HepG2 (cell line): Measurements from ENCODE around the gene PCDHA12. TPM values are rescaled to one million over a fixed set of nuclear protein-coding genes. Genes with fewer than 3 reads are reported as not detected.

ENCODE experiments used
- ATAC-seq: fragments of 200-7000 bp; cut with Tn5 transposase; 3 replicates; pipeline ENCODE4 v1.9.1; 2020; ENCODE audit warnings: mild to moderate bottlenecking, moderate library complexity
- BruUV-seq: library from RNA; stranded (reverse); fragments of 400-500 nt; replicated peaks from 2 replicates; lab custom pipeline; 2021; lab: Mats Ljungman, UMichigan
- CTCF ChIA-PET: fragments of 300-600 bp; formaldehyde crosslinking; extraction: SDS; loops from one replicate; lab custom pipeline; 2021; ENCODE audit warnings: low total read pairs, inconsistent platforms, low intra/inter-chr PET ratio; lab: Yijun Ruan, JAX
- POLR2A ChIA-PET: fragments of 350-600 bp; sonication (Branson Sonifier 250); formaldehyde crosslinking; loops from one replicate; lab custom pipeline; 2020; ENCODE audit warnings: antibody characterized with exemption, inconsistent platforms; lab: Yijun Ruan, JAX
- DNase-seq: peaks from one replicate; pipeline ENCODE4 v3.0.0-alpha.2; 2015; ENCODE audit warnings: low spot score
- FAIRE-seq: peaks from 3 replicates; lab custom pipeline; 2011; peaks lifted over from hg19 to GRCh38; lab: Jason Lieb, UNC
- H2AFZ ChIP-seq: one replicate; pipeline ENCODE4 v1.6.1; 2011; ENCODE audit warnings: low read length, inconsistent platforms
- H3K27ac ChIP-seq: fragments of 300-600 bp; 3 replicates; pipeline ENCODE4 v1.8.0; 2011; ENCODE audit warnings: mixed run types, mild to moderate bottlenecking, mixed read lengths, low read length, inconsistent platforms; ENCODE audit not compliant: insufficient read depth; ENCODE audit errors: extremely low read length
- H3K27me3 ChIP-seq, 2 experiments: fragments of 200-600 bp in 1 of 2; 2 replicates in 1 of 2; 3 replicates in 1 of 2; pipeline versions ENCODE4 v1.6.0 to v1.8.0; 2011; ENCODE audit warnings: low read length in 2 of 2, mild to moderate bottlenecking in 2 of 2, moderate library complexity in 2 of 2, inconsistent platforms in 1 of 2; ENCODE audit not compliant: insufficient read depth in 2 of 2, control insufficient read depth in 1 of 2
- H3K36me3 ChIP-seq, 2 experiments: fragments of 200-600 bp in 1 of 2; replicated peaks in 1 of 2; 2 replicates in 1 of 2; 3 replicates in 1 of 2; pipeline versions ENCODE4 v1.5.1 to v1.8.0; 2011; ENCODE audit warnings: low read length in 2 of 2, inconsistent platforms in 1 of 2; ENCODE audit not compliant: insufficient read depth in 2 of 2, control insufficient read depth in 1 of 2
- H3K4me1 ChIP-seq: 2 replicates; pipeline ENCODE4 v1.5.1; 2012; ENCODE audit warnings: low read length, inconsistent platforms; ENCODE audit not compliant: insufficient read depth
- H3K4me2 ChIP-seq: 2 replicates; pipeline ENCODE4 v1.6.0; 2011; ENCODE audit warnings: low read depth, low read length, inconsistent platforms
- H3K4me3 ChIP-seq, 3 experiments: fragments of 200-600 bp in 1 of 3; sonication (generic), shearing (Covaris generic) in 1 of 3; replicated peaks in 1 of 3; 2 replicates each; pipeline ENCODE4 v1.5.1; 2011 to 2016; ENCODE audit warnings: low read length in 3 of 3, inconsistent platforms in 2 of 3, low read depth in 2 of 3, mild to moderate bottlenecking in 2 of 3, control low read depth in 1 of 3, mixed read lengths in 1 of 3; ENCODE audit not compliant: insufficient read depth in 1 of 3
- H3K79me2 ChIP-seq: one replicate; pipeline ENCODE4 v1.6.1; 2011; ENCODE audit warnings: low read length, inconsistent platforms; ENCODE audit not compliant: insufficient read depth
- H3K9ac ChIP-seq: 2 replicates; pipeline ENCODE4 v1.6.0; 2011; ENCODE audit warnings: mild to moderate bottlenecking, low read depth, low read length, inconsistent platforms; ENCODE audit not compliant: insufficient read depth
- H3K9me3 ChIP-seq: 2 replicates; pipeline ENCODE4 v1.5.1; 2012; ENCODE audit warnings: mild to moderate bottlenecking, low read length
- H4K20me1 ChIP-seq: 2 replicates; pipeline ENCODE4 v1.6.0; 2011; ENCODE audit warnings: inconsistent platforms, mild to moderate bottlenecking, low read length, moderate library complexity; ENCODE audit not compliant: insufficient read depth
- ARNTL ChIP-seq: sonication (generic); formaldehyde crosslinking; IDR thresholded peaks from 2 replicates; pipeline ENCODE4 v1.4.0; 2020; ENCODE audit warnings: mild to moderate bottlenecking, missing genetic modification reagents
- BRCA1 ChIP-seq: sonication (generic); formaldehyde crosslinking; IDR thresholded peaks from 2 replicates; pipeline ENCODE4 v1.4.0; 2020; ENCODE audit warnings: missing genetic modification reagents
- BRD4 ChIP-seq: sonication (generic); formaldehyde crosslinking; IDR thresholded peaks from 2 replicates; pipeline ENCODE4 v1.4.0; 2020; ENCODE audit warnings: missing genetic modification reagents
- MIER3 ChIP-seq: IDR thresholded peaks from 2 replicates; pipeline ENCODE4 v1.6.1; 2016; ENCODE audit warnings: missing compliant biosample characterization, borderline replicate concordance
- NCOR1 ChIP-seq: fragments of 200-600 bp; sonication (generic); IDR thresholded peaks from 2 replicates; pipeline ENCODE4 v1.7.0; 2017; ENCODE audit warnings: antibody characterized with exemption, low read length, borderline replicate concordance
- TAF15 ChIP-seq: fragments of 200-400 bp; formaldehyde crosslinking; IDR thresholded peaks from one replicate; pipeline ENCODE4 v1.6.1; 2018; ENCODE audit warnings: mild to moderate bottlenecking, low read depth, low read length; ENCODE audit not compliant: poor library complexity, severe bottlenecking
- ZBTB21 ChIP-seq: sonication (generic); formaldehyde crosslinking; IDR thresholded peaks from 2 replicates; pipeline ENCODE4 v1.4.0; 2020; ENCODE audit warnings: missing genetic modification reagents
- ZNF136 ChIP-seq: sonication (generic); formaldehyde crosslinking; IDR thresholded peaks from 2 replicates; pipeline ENCODE4 v1.8.1; 2022; ENCODE audit warnings: low read depth, mild to moderate bottlenecking, moderate library complexity, missing genetic modification reagents
- ZZZ3 ChIP-seq: sonication (generic); formaldehyde crosslinking; IDR thresholded peaks from 2 replicates; pipeline ENCODE4 v1.4.0; 2020; ENCODE audit warnings: missing genetic modification reagents, mild to moderate bottlenecking, borderline replicate concordance
- WGBS: methylation state at CpG from one replicate; pipeline ENCODE4 v1.1.6; 2017; ENCODE audit warnings: low lambda C conversion rate; 5-methylcytosine and 5-hydroxymethylcytosine counted together
- in situ Hi-C: cut with HindIII; loops from 2 replicates; pipeline ENCODE4 v1.10.0; 2017; ENCODE audit warnings: low pct_unique_long_range_greater_than_20kb; ENCODE audit not compliant: extremely low pct_ligation_motif_present
- intact Hi-C: fragments of 100-400 bp; cut with micrococcal nuclease; formaldehyde crosslinking; loops from one replicate; pipeline ENCODE4 v1.10.0; 2022; ENCODE audit not compliant: unreplicated experiment
- polyA plus RNA-seq, 8 experiments: library from polyadenylated mRNA; depleted of rRNA in 3 of 8; stranded (reverse) in 7 of 8; unstranded in 1 of 8; fragments of >200 nt; fragmentation: Illumina TruSeq in 4 of 8; extraction: Trizol in 4 of 8; gene quantifications; 2 replicates each; pipeline versions ENCODE4 v1.2.1 to v1.2.3, GENCODE V29; 2011 to 2016; ENCODE audit warnings: low read depth in 4 of 8, missing spikeins in 1 of 8, mixed read lengths in 1 of 8; ENCODE audit not compliant: insufficient read depth in 1 of 8
- total RNA-seq, 5 experiments: library from RNA; depleted of rRNA; stranded (reverse); fragments of >200 nt; fragmentation: Illumina TruSeq; extraction: Trizol; gene quantifications; 2 replicates each; pipeline ENCODE4 v1.2.3, GENCODE V29; 2016; ENCODE audit warnings: low read depth in 1 of 5
- TF ChIP-seq, protein P1 (sequence below): sonication (generic); formaldehyde crosslinking; IDR thresholded peaks from 2 replicates; pipeline ENCODE4 v1.8.0; 2022; ENCODE audit warnings: mild to moderate bottlenecking, missing genetic modification reagents, borderline replicate concordance
- TF ChIP-seq, protein P2 (sequence below): sonication (generic); formaldehyde crosslinking; IDR thresholded peaks from 2 replicates; pipeline ENCODE4 v1.4.0; 2020; ENCODE audit warnings: missing genetic modification reagents
- TF ChIP-seq, protein P3 (sequence below): fragments of 450-650 bp; IDR thresholded peaks from 2 replicates; pipeline ENCODE4 v1.6.1; 2017; ENCODE audit warnings: mild to moderate bottlenecking
- TF ChIP-seq, protein P4 (sequence below): sonication (generic); formaldehyde crosslinking; IDR thresholded peaks from 2 replicates; pipeline ENCODE4 v1.5.0; 2020; ENCODE audit warnings: missing genetic modification reagents

Gene PCDHA12
- total and polyA plus RNA-seq, 2 of the 13 experiments (the other 11 are each of a cell fraction or from before 2014, with no cell fraction given), result not detected

DNA sequence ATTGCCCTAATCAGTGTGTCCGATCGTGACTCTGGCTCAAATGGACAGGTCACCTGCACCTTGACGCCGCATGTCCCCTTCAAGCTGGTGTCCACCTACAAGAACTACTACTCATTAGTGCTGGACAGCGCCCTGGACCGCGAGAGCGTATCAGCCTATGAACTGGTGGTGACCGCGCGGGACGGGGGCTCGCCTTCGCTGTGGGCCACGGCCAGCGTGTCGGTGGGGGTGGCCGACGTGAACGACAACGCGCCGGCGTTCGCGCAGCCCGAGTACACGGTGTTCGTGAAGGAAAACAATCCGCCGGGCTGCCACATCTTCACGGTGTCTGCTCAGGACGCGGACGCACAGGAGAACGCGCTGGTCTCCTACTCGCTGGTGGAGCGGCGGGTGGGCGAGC lies 8.3 kb downstream of the PCDHA12 start:
- FAIRE-seq (no peak), ATAC-seq (no peak), DNase-seq (no peak)
- ChIA-PET POLR2A (no interaction called here), CTCF (interaction anchor here (1.5 kb wide), 1 partner anchor 158 kb away, joined by 6 read pairs; no protein-coding TSS in a partner anchor)
- in situ Hi-C loops, result no loop called here
- no peak overlapping the region for H3K4me2 ChIP-seq
- WGBS, result 91% methylated on average over 41 of the region's 41 CpGs
- no peak overlapping the region for H3K4me3 ChIP-seq
- intact Hi-C loops, result no loop called here
- H3K9me3 ChIP-seq, result no peaks in the 10 kb centered on the region
- no peaks in the 10 kb centered on the region for H4K20me1 ChIP-seq
- H3K27ac ChIP-seq, result no peak overlapping the region
- H2AFZ ChIP-seq, result no peak overlapping the region
- no peaks in the 10 kb centered on the region for H3K36me3 ChIP-seq
- H3K27me3 ChIP-seq, result no peaks in the 10 kb centered on the region
- H3K4me1 ChIP-seq, result no peaks in the 10 kb centered on the region
- no peak for TF ChIP-seq NCOR1
- no peak for TF ChIP-seq ARNTL (CRISPR knock-in tag)
- TF ChIP-seq, protein P1, sequence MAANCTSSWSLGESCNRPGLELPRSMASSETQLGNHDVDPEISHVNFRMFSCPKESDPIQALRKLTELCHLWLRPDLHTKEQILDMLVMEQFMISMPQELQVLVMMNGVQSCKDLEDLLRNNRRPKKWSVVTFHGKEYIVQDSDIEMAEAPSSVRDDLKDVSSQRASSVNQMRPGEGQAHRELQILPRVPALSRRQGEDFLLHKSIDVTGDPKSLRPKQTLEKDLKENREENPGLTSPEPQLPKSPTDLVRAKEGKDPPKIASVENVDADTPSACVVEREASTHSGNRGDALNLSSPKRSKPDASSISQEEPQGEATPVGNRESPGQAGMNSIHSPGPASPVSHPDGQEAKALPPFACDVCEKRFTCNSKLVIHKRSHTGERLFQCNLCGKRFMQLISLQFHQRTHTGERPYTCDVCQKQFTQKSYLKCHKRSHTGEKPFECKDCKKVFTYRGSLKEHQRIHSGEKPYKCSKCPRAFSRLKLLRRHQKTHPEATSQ (CRISPR knock-in tag), result no peak
- no peak for TF ChIP-seq TAF15
- TF ChIP-seq MIER3 (CRISPR knock-in tag), result no peak
- TF ChIP-seq, protein P2, sequence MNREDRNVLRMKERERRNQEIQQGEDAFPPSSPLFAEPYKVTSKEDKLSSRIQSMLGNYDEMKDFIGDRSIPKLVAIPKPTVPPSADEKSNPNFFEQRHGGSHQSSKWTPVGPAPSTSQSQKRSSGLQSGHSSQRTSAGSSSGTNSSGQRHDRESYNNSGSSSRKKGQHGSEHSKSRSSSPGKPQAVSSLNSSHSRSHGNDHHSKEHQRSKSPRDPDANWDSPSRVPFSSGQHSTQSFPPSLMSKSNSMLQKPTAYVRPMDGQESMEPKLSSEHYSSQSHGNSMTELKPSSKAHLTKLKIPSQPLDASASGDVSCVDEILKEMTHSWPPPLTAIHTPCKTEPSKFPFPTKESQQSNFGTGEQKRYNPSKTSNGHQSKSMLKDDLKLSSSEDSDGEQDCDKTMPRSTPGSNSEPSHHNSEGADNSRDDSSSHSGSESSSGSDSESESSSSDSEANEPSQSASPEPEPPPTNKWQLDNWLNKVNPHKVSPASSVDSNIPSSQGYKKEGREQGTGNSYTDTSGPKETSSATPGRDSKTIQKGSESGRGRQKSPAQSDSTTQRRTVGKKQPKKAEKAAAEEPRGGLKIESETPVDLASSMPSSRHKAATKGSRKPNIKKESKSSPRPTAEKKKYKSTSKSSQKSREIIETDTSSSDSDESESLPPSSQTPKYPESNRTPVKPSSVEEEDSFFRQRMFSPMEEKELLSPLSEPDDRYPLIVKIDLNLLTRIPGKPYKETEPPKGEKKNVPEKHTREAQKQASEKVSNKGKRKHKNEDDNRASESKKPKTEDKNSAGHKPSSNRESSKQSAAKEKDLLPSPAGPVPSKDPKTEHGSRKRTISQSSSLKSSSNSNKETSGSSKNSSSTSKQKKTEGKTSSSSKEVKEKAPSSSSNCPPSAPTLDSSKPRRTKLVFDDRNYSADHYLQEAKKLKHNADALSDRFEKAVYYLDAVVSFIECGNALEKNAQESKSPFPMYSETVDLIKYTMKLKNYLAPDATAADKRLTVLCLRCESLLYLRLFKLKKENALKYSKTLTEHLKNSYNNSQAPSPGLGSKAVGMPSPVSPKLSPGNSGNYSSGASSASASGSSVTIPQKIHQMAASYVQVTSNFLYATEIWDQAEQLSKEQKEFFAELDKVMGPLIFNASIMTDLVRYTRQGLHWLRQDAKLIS (CRISPR knock-in tag), result no peak
- TF ChIP-seq BRCA1 (CRISPR knock-in tag), result no peak
- TF ChIP-seq BRD4 (CRISPR knock-in tag), result no peak
- TF ChIP-seq ZZZ3 (CRISPR knock-in tag), result no peak
- TF ChIP-seq, protein P3, sequence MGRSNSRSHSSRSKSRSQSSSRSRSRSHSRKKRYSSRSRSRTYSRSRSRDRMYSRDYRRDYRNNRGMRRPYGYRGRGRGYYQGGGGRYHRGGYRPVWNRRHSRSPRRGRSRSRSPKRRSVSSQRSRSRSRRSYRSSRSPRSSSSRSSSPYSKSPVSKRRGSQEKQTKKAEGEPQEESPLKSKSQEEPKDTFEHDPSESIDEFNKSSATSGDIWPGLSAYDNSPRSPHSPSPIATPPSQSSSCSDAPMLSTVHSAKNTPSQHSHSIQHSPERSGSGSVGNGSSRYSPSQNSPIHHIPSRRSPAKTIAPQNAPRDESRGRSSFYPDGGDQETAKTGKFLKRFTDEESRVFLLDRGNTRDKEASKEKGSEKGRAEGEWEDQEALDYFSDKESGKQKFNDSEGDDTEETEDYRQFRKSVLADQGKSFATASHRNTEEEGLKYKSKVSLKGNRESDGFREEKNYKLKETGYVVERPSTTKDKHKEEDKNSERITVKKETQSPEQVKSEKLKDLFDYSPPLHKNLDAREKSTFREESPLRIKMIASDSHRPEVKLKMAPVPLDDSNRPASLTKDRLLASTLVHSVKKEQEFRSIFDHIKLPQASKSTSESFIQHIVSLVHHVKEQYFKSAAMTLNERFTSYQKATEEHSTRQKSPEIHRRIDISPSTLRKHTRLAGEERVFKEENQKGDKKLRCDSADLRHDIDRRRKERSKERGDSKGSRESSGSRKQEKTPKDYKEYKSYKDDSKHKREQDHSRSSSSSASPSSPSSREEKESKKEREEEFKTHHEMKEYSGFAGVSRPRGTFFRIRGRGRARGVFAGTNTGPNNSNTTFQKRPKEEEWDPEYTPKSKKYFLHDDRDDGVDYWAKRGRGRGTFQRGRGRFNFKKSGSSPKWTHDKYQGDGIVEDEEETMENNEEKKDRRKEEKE, result no peak
- TF ChIP-seq, protein P4, sequence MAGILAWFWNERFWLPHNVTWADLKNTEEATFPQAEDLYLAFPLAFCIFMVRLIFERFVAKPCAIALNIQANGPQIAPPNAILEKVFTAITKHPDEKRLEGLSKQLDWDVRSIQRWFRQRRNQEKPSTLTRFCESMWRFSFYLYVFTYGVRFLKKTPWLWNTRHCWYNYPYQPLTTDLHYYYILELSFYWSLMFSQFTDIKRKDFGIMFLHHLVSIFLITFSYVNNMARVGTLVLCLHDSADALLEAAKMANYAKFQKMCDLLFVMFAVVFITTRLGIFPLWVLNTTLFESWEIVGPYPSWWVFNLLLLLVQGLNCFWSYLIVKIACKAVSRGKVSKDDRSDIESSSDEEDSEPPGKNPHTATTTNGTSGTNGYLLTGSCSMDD (CRISPR knock-in tag), result no peak
- no peak for TF ChIP-seq ZBTB21
- no peak for TF ChIP-seq ZNF136 (CRISPR knock-in tag)
- TF ChIP-seq, all 625 proteins: peak for 0
- Histone ChIP-seq H3K9ac (no peak overlapping the region), H3K79me2 (no peaks in the 10 kb centered on the region)
- no TSS peak for BruUV-seq
